GM13977 (cell line): ENCODE results near the gene RAB3C.

ENCODE experiments used
- DNase-seq: peaks from one replicate; pipeline ENCODE4 v3.0.0; 2012; ENCODE audit warnings: low spot score
- in situ Hi-C: fragments of 300-500 bp; cut with MboI; formaldehyde crosslinking; loops from one replicate; pipeline ENCODE4 v1.12.0; 2022; ENCODE audit warnings: low sequenced_read_pairs, low pct_unique_long_range_greater_than_20kb, mixed read lengths, inconsistent platforms; ENCODE audit not compliant: unreplicated experiment
- TF ChIP-seq, protein P1 (sequence below): IDR thresholded peaks from 2 replicates; pipeline ENCODE4 v1.5.1; 2012; ENCODE audit warnings: mild to moderate bottlenecking, control low read depth; ENCODE audit not compliant: insufficient read depth; ENCODE audit errors: extremely low read depth, missing control alignments

RAB3C gene

GRCh38 chr5:58886315-58887207 is 303.7 kb downstream of the RAB3C start:
- in situ Hi-C loops = loop anchor here (25.0 kb wide), 2 partner anchors 126 to 276 kb away; no protein-coding TSS in a partner anchor
- peak; percentile 54 for DNase-seq

DNA sequence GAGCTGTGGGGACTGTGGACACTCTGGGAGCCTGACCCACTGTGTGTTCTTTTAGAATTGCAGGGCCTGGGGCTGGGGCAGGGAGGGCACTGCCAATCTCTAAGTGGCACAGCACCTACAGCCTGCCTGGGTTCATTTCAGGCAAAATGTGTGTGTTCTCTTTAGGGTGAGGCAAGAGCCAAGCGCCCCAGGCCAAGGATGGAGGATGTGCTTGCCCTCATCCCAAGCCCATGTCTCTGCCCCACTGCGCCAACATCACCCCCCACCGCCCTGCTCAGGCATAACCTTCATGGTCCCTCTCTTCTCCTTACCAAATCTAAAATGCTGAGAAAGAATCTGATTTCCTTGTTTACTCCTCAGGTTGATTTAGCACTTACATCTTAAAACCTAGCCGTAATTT is 304.4 kb downstream of the RAB3C start:
- no peak for DNase-seq
- in situ Hi-C loops = loop anchor here (25.0 kb wide), 2 partner anchors 125 to 275 kb away; no protein-coding TSS in a partner anchor
- TF ChIP-seq, protein P1, sequence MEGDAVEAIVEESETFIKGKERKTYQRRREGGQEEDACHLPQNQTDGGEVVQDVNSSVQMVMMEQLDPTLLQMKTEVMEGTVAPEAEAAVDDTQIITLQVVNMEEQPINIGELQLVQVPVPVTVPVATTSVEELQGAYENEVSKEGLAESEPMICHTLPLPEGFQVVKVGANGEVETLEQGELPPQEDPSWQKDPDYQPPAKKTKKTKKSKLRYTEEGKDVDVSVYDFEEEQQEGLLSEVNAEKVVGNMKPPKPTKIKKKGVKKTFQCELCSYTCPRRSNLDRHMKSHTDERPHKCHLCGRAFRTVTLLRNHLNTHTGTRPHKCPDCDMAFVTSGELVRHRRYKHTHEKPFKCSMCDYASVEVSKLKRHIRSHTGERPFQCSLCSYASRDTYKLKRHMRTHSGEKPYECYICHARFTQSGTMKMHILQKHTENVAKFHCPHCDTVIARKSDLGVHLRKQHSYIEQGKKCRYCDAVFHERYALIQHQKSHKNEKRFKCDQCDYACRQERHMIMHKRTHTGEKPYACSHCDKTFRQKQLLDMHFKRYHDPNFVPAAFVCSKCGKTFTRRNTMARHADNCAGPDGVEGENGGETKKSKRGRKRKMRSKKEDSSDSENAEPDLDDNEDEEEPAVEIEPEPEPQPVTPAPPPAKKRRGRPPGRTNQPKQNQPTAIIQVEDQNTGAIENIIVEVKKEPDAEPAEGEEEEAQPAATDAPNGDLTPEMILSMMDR = no peak

More at GRCh38 chr5:58886315-58887207, 303.7 kb downstream of the RAB3C start:
- TF ChIP-seq, protein P1 = peak; percentile 87

DNA sequence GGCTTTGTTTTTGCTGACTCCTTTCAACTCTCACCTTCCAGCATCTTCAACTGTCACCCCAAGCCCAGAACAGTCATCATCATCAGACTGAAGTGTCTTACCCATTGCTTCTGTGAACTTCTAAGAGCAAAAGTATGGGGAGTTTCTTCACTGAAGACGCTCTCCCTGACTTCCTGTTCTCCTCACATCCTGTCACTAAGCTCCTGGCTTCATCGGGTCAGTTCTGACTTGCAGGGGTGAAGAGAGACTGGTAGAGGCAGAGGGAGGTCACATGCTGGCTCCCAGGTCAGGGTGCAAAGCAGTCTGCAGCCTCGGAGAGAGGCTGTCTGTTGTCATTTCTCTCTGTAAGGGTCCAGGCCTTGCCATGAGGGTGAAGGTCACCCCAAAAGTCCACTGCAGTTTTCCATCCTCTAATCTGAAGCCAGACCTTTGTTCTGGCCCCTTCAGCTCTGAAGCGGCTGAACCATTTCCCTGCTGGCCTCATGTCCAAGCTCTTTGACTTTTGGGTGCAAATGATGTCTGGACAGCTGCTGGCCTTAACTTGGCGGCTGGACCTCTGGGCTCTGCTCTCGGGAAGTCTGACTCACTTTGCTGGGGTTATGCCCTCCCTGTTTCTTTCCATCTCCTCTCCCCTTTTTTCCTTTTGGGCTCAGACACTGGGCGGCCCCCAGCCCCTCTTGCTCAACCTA is 305.0 kb downstream of the RAB3C start:
- in situ Hi-C loops = loop anchor here (25.0 kb wide), 2 partner anchors 124 to 274 kb away; no protein-coding TSS in a partner anchor
- no peak for DNase-seq
- TF ChIP-seq, protein P1 = no peak

- in situ Hi-C loops = loop anchor here (25.0 kb wide), 2 partner anchors 122 to 272 kb away; no protein-coding TSS in a partner anchor
- TF ChIP-seq, protein P1 = no peak
- no peak for DNase-seq
Measured at GRCh38 chr5:58890265-58890664, 307.4 kb downstream of the RAB3C start.

DNA sequence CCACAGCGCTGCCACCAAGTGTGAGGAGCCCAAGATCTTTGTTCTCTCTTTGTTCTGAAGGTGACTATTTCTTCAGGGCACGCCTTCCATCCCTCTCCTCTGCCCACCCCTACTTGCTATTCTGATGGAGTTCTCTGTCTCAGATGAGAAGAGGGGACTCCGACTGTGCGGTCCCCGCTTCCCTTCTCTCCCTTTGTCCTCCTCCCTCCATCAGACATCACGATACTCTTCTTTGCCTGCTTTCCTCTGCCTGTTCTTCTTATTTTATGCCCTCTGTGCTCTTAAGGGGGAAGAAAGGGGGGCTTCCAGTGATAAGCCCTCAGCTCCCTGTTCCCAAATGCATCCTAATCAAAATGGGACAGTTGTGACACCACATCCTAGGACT is 307.8 kb downstream of the RAB3C start:
- TF ChIP-seq, protein P1 = no peak

More for the DNA sequence above, 307.8 kb downstream of the RAB3C start:
- in situ Hi-C loops = loop anchor here (25.0 kb wide), 2 partner anchors 122 to 272 kb away; no protein-coding TSS in a partner anchor
- no peak for DNase-seq
